ENCODE measurements around the gene PLET1.

- TF ChIP-seq CTCF (IDR thresholded peaks at IDR 0.05; ENCODE audit: insufficient read depth, low read length, poor library complexity, severe bottlenecking) = no peak
- no peak for TF ChIP-seq EZH2phosphoT487 (conservative IDR thresholded peaks at IDR 0.05; ENCODE audit: low read length)
Observed at GRCh38 chr11:112215621-112216020, 45.0 kb downstream of the PLET1 start.
